NT2/D1 (cell line): ENCODE measurements around the gene DDHD1.
A peak's percentile ranks its signal among the peaks of the same experiment; 100 is the strongest.

ENCODE experiments used
- DNase-seq: peaks from one replicate; pipeline ENCODE4 v3.0.0-alpha.2; 2011; ENCODE audit warnings: low read depth, low spot score
- H3K27me3 ChIP-seq: 2 replicates; pipeline ENCODE4 v1.6.0; 2011; ENCODE audit warnings: mild to moderate bottlenecking; ENCODE audit not compliant: insufficient read length, insufficient read depth
- H3K36me3 ChIP-seq: 2 replicates; pipeline ENCODE4 v1.6.1; 2011; ENCODE audit warnings: mild to moderate bottlenecking, low read length, mixed read lengths; ENCODE audit not compliant: insufficient read depth, insufficient read length
- H3K4me1 ChIP-seq: 2 replicates; pipeline ENCODE4 v1.5.1; 2011; ENCODE audit not compliant: insufficient read depth, insufficient read length
- H3K4me3 ChIP-seq: 2 replicates; pipeline ENCODE4 v1.5.1; 2011; ENCODE audit warnings: low read depth; ENCODE audit not compliant: insufficient read length
- H3K9ac ChIP-seq: 2 replicates; pipeline ENCODE4 v1.6.0; 2011; ENCODE audit warnings: low read depth; ENCODE audit not compliant: insufficient read length
- H3K9me3 ChIP-seq: 2 replicates; pipeline ENCODE4 v1.5.1; 2011; ENCODE audit warnings: mild to moderate bottlenecking, low read length; ENCODE audit not compliant: insufficient read depth
- SUZ12 ChIP-seq: IDR thresholded peaks from 2 replicates; pipeline ENCODE4 v1.6.1; 2011; ENCODE audit not compliant: insufficient read length, insufficient read depth; ENCODE audit errors: extremely low read depth
- YY1 ChIP-seq: IDR thresholded peaks from 2 replicates; pipeline ENCODE4 v1.6.1; 2011; ENCODE audit not compliant: insufficient read length, insufficient read depth
- ZNF274 ChIP-seq: IDR thresholded peaks from 2 replicates; pipeline ENCODE4 v1.6.1; 2011; ENCODE audit warnings: mild to moderate bottlenecking, low read depth, low read length

Gene DDHD1

DNA sequence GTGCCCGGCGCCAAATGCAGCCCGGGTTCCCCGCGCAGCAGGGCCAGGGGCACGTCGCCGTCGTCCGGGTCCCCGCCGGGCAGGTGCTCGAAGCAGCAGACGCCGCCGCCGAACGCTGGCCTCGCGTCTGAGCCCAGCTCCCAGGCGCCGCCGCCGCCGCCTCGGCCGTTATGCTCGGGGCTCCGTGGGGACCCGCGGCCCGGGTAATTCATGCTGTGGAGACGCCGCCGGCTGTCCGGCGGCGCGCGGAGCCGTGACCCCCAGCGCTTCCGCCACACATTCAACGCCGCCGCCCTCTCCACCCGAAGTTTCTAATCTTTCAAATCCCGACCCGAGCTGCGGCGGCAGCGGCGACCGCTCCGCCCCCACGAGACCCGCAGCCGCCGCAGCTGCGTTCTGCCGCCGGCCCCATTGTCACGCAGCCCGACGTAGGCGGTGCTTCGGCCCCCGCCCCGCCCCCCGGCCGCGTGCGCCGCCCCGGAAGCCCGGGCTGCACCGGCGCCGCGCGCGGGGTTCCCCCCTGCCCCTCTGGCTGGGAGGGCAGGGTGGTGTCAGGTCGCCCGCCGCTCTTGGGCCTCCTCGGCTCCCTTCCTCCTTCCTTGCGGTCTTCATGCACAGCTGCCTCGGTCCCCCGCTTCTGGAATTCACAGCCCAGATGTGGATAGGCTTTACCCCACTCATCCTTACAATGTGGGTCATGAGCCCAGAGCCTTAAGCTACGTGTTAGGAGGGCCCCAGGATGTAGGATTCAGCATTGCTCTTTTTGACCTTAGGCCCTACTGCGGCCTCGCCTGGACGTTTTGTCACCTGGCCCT, at the start of gene DDHD1:
Gene DDHD1, minus strand, starts transcription at position 437 of the 815 bp plus-strand sequence. Its CDS starts 225 bp downstream, at position 212.
- Histone ChIP-seq H3K9me3 (no peaks in the 10 kb centered on the region), H3K36me3 (no peaks in the 10 kb centered on the region), H3K27me3 (peaks cover 3% of the 10 kb centered on the region), H3K4me3 (peak within 1 kb of the TSS; percentile 82), H3K9ac (peak within 1 kb of the TSS; percentile 90), H3K4me1 (no peaks in the 10 kb centered on the region)
- TF ChIP-seq ZNF274 (no peak), SUZ12 (no peak), YY1 (no peak)
- DNase-seq, result peak; percentile 33

DNA sequence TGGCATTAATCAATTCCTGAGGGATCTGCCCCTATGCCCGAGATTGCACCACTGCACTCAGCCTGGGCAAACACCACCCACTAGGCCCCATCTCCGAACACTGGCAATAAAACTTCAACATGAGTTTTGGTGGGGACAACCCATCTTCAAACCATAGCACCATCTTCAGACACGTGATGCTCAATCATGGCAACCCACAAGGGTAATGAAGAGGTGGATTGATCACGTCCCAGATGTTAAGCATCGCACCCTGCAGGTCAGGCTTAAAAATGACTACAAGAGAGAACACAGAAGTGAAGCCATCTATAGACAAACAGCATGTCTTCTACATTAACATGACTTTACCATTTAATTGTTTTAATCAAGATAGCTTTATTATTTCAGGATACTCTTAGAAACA, 42.8 kb upstream of the DDHD1 start:
- DNase-seq, result no peak
- no peak overlapping the region for H3K9ac ChIP-seq
- no peaks in the 10 kb centered on the region for H3K4me1 ChIP-seq
- H3K36me3 ChIP-seq, result no peaks in the 10 kb centered on the region
- no peaks in the 10 kb centered on the region for H3K27me3 ChIP-seq
- no peaks in the 10 kb centered on the region; the same call in 1 of the 2 replicates for H3K9me3 ChIP-seq
- no peak overlapping the region for H3K4me3 ChIP-seq
- no peak for TF ChIP-seq YY1
- no peak for TF ChIP-seq ZNF274
- no peak for TF ChIP-seq SUZ12

DNA sequence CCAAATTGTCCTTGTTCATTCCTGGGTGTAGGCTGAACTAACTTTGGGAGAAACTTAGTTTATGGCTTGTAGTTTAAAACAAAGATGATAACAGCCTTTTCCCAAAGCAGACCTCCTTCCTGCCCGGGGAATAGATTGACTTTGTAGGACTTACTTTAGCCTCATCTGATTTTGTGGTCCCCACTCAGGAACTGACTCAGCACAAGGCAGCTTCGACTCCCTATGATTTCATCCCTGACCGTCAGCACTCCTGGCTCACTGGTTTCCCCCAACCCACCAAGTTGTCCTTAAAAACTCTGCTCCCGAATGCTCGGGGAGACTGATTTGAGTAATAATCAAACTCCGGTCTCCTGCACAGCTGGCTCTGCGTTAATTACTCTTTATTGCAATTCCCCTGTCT, 40.1 kb upstream of the DDHD1 start:
- TF ChIP-seq SUZ12 (no peak), YY1 (no peak), ZNF274 (no peak)
- no peaks in the 10 kb centered on the region for H3K4me1 ChIP-seq

DNA sequence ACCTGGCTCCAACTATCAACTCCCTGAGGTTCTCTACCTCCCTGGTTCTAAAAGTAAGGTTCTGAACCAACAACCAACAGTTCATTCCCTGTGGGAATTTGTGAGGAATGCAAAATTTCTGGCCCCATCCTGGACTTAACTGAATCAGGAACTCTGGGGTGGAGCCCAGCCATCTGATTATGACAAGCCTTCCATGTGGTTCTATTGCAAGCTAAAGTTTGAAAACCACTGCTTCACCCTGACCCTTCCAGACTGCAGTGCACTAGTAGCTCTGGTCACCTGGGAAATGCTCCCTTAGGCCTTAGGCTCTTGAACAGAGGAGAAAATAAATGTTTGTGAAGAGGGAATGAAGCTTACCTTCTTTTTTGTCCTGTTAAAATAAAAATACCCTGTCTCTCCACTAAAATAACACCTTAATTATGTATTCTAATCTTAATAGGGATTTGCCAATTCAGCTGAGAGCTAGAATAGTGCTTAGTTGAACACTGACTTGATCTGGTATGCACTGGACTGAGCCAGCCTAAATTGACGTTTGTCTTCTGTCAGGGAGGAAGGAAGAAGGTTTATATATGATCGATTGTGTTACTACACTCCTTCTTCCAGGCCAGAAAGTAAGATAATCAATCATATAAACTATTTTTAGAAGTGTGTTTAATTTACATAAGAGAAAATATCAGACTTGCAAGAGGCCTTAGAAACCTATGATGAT, 39.1 kb upstream of the DDHD1 start:
- DNase-seq, result no peak
- H3K9ac ChIP-seq, result no peak overlapping the region
- no peaks in the 10 kb centered on the region for H3K9me3 ChIP-seq
- TF ChIP-seq YY1 (no peak), SUZ12 (no peak), ZNF274 (no peak)
- no peaks in the 10 kb centered on the region for H3K36me3 ChIP-seq
- H3K4me1 ChIP-seq, result no peaks in the 10 kb centered on the region
- H3K27me3 ChIP-seq, result no peaks in the 10 kb centered on the region
- H3K4me3 ChIP-seq, result no peak overlapping the region

More for the DNA sequence above, 40.1 kb upstream of the DDHD1 start:
- no peaks in the 10 kb centered on the region for H3K27me3 ChIP-seq
- no peak overlapping the region for H3K9ac ChIP-seq
- H3K4me3 ChIP-seq, result no peak overlapping the region
- no peaks in the 10 kb centered on the region for H3K9me3 ChIP-seq
- DNase-seq, result no peak
- H3K36me3 ChIP-seq, result no peaks in the 10 kb centered on the region

DNA sequence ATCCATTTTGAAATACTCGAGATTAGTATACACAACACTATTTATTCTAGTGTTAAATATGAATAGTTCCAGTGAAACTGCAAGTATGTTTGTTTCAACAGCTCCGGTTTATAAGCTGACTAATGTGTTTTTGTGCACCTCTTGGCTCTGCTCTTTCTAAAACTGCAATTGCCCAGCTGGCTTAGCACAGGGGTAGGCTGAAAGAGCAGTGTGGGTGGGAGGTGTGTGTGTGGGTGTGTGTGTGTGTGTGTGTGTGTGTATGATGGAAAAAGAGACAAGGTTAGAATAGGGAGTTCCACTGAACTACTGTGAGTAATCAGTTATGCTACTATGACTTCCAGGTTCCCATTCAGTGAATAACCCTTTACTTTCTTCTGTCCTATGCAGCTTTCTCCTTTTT, 37.8 kb upstream of the DDHD1 start:
- no peaks in the 10 kb centered on the region for H3K36me3 ChIP-seq
- no peaks in the 10 kb centered on the region for H3K9me3 ChIP-seq
- no peak overlapping the region for H3K4me3 ChIP-seq
- H3K4me1 ChIP-seq, result no peaks in the 10 kb centered on the region
- no peak for TF ChIP-seq SUZ12
- no peak overlapping the region for H3K9ac ChIP-seq
- H3K27me3 ChIP-seq, result no peaks in the 10 kb centered on the region
- no peak for DNase-seq

DNA sequence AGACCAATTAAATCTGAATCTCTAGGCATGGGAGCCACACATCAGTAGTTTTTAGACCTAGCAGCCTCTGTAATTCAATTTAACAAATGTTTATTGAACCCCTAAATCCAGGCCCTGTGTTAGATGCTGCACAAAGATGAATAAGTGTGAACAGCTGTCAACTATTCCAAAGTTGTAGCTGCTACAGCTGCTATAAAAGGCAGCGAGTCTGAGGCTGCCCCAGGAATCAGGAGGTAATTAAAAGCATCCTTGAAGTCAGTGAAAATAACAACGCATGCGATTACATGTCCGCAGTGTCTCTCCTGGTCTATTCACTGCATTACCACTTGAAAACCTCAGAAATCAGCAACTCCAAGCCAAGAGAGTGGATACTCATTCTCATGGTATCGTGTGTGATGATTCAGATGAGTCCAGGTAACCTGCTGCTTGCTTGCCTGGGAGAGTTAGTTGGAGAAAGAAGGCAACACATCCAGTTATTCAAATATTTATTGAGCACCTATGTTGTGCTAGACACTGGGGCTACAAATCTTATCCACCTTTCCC, 34.9 kb upstream of the DDHD1 start:
- TF ChIP-seq SUZ12 (no peak), YY1 (no peak), ZNF274 (no peak)
- Histone ChIP-seq H3K4me3 (no peak overlapping the region), H3K9ac (no peak overlapping the region), H3K9me3 (peaks cover 11% of the 10 kb centered on the region; the same call in 1 of the 2 replicates), H3K36me3 (no peaks in the 10 kb centered on the region), H3K4me1 (no peaks in the 10 kb centered on the region), H3K27me3 (no peaks in the 10 kb centered on the region)
- no peak for DNase-seq

DNA sequence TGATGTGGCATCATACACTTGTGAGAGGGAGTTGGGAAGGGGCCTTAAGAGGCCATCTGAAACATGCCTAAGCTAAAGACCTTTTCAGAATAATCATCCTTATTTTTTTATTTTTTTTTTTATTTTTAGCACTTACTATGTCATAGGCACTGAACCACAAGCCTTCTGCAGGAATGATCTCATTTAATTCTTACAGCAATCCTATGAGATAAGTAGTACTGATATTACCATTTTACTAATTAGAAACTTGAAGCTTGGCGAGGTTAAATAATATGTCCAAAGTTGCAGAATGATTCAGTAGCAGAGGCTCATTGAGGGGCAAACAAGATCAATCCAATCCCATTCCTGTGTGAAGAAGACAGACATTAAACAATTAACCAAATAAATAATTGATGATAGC, 33.4 kb upstream of the DDHD1 start:
- no peak overlapping the region for H3K4me3 ChIP-seq
- TF ChIP-seq YY1 (no peak), SUZ12 (no peak), ZNF274 (no peak)

More for the DNA sequence above, 33.4 kb upstream of the DDHD1 start:
- no peak overlapping the region for H3K9ac ChIP-seq
- peaks cover 13% of the 10 kb centered on the region; the same call in 1 of the 2 replicates for H3K9me3 ChIP-seq
- DNase-seq, result no peak
- H3K27me3 ChIP-seq, result no peaks in the 10 kb centered on the region
- H3K36me3 ChIP-seq, result no peaks in the 10 kb centered on the region
- no peaks in the 10 kb centered on the region for H3K4me1 ChIP-seq
